Astrocyte of the spinal cord (primary cell): ENCODE results near the gene NUDT8.

ENCODE experiments used
- DNase-seq: peaks from one replicate; pipeline ENCODE4 v3.0.0; 2011; ENCODE audit warnings: low read depth, low spot score
- H3K4me3 ChIP-seq: 2 replicates; pipeline ENCODE4 v1.5.1; 2011; ENCODE audit warnings: low read depth, mild to moderate bottlenecking, low read length, moderate library complexity
- in situ Hi-C: cut with HindIII; loops from 2 replicates; pipeline ENCODE4 v1.10.0; 2017; ENCODE audit warnings: low sequenced_read_pairs
- TF ChIP-seq, protein P1 (sequence below): IDR thresholded peaks from 2 replicates; pipeline ENCODE4 v1.5.1; 2012; ENCODE audit warnings: low read depth, mild to moderate bottlenecking, low read length, inconsistent platforms

The NUDT8 gene

DNA sequence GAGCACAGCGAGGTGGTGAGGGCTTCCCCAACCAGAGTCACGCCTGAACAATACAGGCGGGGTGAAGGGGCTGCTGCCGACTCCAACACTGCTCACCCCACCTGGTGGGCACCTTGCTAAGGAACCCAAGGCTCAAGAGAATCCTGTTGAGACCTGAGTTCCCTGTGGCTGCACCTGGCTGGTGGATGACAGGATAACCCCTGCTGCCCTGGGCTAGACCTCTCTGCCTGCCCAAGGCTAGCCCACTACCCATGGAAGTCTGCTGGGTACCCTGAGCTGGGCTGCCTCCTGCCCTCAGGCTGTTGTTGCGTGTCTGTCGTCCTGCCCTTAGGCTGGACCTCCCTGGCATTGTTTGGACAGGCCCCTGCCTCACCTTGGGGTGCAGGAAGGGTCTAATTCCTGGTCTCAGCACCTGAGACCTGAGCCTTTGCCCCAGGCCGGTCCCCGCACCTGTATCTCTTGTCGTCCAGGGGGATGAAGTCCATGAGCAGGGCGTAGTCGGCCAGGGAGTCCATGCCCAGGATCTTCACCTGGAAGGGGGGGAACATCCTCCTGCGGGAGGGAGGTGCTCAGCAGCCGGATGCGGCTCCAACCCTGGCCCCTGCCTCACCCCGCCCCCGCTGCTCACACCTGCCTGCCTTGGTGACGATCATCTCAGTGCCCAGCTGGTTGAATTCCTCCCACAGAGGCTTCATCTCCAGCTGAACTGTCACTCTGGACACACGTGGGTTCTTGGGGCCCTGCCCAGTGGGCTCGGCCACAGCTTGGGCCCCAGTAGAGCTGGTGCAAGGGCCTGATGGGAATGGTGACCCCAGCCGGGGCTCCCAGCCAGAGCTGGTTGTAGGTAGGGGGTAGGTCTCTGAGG, 4.9 kb upstream of the NUDT8 start:
- in situ Hi-C loops, result no loop called here
- TF ChIP-seq, protein P1, sequence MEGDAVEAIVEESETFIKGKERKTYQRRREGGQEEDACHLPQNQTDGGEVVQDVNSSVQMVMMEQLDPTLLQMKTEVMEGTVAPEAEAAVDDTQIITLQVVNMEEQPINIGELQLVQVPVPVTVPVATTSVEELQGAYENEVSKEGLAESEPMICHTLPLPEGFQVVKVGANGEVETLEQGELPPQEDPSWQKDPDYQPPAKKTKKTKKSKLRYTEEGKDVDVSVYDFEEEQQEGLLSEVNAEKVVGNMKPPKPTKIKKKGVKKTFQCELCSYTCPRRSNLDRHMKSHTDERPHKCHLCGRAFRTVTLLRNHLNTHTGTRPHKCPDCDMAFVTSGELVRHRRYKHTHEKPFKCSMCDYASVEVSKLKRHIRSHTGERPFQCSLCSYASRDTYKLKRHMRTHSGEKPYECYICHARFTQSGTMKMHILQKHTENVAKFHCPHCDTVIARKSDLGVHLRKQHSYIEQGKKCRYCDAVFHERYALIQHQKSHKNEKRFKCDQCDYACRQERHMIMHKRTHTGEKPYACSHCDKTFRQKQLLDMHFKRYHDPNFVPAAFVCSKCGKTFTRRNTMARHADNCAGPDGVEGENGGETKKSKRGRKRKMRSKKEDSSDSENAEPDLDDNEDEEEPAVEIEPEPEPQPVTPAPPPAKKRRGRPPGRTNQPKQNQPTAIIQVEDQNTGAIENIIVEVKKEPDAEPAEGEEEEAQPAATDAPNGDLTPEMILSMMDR, result no peak
- no peak overlapping the region for H3K4me3 ChIP-seq
- no peak for DNase-seq

DNA sequence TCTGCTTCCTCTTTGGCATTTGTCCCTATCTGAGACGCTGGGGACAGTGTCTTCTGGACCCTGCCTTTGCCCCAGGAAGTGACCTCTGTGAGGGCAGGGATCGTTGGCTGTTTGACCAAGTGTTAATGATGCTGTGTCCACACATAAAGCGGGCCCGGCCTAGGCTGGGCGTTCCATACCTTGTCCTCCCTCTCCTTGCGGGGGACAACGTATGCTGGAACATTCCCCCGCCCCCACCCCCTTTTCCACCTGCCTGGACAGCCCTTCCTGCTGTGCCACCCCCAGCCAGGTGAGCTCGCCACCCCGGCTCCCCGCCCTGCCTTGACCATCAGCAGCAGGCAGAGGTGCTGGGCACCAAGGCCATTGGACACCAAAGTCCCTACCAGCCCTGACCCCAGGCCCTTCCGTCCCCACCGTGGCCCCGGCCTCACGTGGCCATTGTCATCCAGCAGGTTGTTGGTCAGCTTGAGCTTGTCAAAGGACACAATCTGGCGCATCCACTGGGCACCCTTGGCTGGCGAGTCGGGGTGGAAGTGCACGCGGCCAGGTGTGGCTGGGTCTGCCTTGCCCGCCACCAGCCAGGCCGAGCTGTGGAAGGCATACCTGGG, 4.1 kb upstream of the NUDT8 start:
- no peak overlapping the region for H3K4me3 ChIP-seq
- TF ChIP-seq, protein P1, result no peak
- in situ Hi-C loops, result no loop called here
- DNase-seq, result no peak

DNA sequence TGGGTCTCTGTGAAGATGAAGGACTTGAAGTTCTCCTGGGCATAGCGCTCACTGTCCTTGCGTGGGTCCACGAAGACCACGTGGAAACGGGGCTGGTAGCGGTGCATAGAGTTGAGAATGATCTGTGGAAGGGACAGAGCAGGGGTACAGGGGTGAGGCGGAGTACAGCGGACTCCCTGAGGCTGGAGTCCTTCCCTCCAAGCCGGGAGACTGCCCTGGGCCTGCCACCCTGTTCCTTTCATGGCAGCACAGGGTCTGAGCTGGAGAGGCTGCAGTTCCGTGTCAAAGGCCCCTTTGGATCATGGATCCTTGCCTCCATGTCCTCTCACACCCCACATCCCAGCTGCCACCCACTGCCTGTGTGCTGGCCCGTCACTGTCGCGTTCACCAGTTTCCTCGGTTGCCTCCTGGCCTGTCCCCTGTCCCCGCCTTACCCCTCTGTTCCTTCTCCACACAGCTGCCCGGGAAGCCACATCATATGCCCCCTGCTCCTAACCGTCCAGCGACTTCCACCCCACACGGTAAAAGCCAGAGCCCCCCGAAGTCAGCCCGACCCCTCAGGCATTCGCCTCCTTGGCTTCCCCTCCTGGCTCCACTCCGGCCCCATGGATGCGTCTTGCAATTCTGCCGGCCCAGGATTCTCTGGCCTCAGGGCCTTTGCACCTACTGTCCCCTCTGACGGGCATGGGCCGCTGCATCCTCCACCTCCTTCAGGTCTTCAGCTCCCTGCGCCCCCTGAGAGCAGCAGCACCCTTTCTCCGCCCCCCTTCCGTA, 3.4 kb upstream of the NUDT8 start:
- in situ Hi-C loops, result no loop called here
- DNase-seq, result no peak
- TF ChIP-seq, protein P1, result no peak
- H3K4me3 ChIP-seq, result no peak overlapping the region

DNA sequence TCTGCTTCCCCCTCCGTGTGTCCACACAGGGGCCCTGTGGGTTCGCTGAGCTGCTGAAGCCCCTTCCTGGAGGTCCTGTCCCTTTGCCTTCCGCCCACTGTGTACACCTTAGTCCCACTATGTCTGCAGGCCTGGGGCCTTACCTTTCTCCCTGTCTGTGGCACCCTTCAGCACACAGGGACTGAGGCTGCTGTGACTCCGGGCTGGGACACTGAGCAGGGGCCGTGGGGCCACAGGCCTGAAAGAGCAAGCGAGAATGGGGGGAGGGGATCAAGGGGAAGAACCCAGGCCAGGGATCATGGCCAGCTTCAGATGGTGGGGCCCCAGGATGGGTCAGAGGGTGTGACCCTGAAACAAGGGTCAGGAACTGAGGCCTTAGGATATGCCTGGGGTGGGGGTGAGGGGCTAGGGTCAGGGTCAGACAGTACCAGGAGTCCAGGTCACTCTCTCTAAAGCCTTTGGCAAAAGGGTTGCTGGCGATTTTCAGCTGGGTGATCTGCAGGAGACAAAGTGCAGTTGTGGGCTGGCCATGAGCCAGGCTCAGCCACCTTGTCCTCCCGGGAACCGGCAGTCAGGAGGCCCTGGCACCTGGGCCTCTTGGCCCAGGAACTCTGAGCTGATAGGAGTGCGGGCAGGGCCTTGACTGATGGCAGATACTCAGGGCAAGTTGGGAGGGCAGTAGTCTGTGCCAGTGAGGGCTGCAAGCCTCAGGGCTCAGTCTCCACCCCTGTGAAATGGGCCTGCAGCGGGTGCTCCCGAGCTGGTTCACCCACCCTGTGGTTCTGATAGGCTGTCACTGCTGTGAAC, 2.6 kb upstream of the NUDT8 start:
- in situ Hi-C loops, result no loop called here
- DNase-seq, result no peak
- TF ChIP-seq, protein P1, result no peak
- H3K4me3 ChIP-seq, result no peak overlapping the region

DNA sequence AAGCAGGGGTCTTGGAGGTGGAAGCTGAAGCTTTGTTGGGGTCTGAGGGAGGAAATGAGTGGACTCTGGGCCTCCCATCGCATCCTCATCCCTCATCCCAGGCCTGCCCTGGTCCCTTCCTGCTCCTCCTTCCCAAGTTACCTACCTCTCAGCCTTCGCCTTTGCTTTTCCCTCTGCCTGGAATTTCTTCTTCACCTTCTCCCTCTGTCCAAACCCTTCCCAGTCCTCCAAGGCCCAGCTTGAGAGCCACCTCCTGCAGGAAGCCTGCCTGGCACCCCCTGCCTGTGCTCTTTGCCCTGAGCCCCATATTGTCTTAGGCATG, 2.1 kb upstream of the NUDT8 start:
- TF ChIP-seq, protein P1, result no peak
- in situ Hi-C loops, result no loop called here
- no peak overlapping the region for H3K4me3 ChIP-seq
- DNase-seq, result no peak

DNA sequence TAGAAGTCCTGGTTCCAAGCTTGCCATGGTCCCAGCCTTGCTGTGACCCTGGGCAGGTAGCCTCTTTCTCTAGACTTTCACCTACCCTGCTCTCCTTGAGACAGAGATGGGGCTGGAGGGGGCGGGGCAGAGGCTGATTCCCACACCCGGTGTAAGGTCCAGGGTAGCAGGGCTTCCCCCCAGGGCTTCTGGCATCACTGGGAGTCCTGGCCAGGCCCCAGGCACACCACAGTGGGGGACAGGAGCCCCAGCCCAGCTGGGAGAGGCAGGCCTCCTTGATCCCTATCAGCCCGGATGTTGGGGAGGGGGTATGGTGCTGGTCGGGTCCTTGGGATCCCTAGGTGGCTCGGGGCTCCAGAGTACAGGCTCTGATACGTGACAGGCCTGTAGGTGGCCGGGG, 1.7 kb upstream of the NUDT8 start:
- no peak overlapping the region for H3K4me3 ChIP-seq
- in situ Hi-C loops, result no loop called here
- DNase-seq, result no peak
- TF ChIP-seq, protein P1, result no peak
